HG02981 (cell line): Measurements from ENCODE around the gene CNTNAP5.

Experiments
- ATAC-seq: cut with Tn5 transposase; IDR thresholded peaks from one replicate; pipeline ENCODE4 v1.9.1; 2021; ENCODE audit warnings: mild to moderate bottlenecking, moderate library complexity; ENCODE audit not compliant: unreplicated experiment

CNTNAP5 gene

GRCh38 chr2:124053796-124054195 lies 28.7 kb downstream of the CNTNAP5 start:
- ATAC-seq, result no peak

GRCh38 chr2:124063596-124063995 lies 38.5 kb downstream of the CNTNAP5 start:
- ATAC-seq, result no peak

- ATAC-seq, result no peak
Measured at GRCh38 chr2:124065636-124066035, 40.5 kb downstream of the CNTNAP5 start.

GRCh38 chr2:124066776-124067175 lies 41.7 kb downstream of the CNTNAP5 start:
- ATAC-seq, result no peak

GRCh38 chr2:124079045-124079444 lies 54.0 kb downstream of the CNTNAP5 start:
- ATAC-seq, result no peak

GRCh38 chr2:124080281-124081153 lies 55.4 kb downstream of the CNTNAP5 start:
- ATAC-seq, result no peak

- no peak for ATAC-seq
Measured at GRCh38 chr2:124081154-124081716, 56.1 kb downstream of the CNTNAP5 start.

GRCh38 chr2:124088616-124089015 lies 63.5 kb downstream of the CNTNAP5 start:
- ATAC-seq, result no peak

GRCh38 chr2:124091721-124092120 lies 66.6 kb downstream of the CNTNAP5 start:
- no peak for ATAC-seq

GRCh38 chr2:124092651-124093050 lies 67.6 kb downstream of the CNTNAP5 start:
- no peak for ATAC-seq

GRCh38 chr2:124104914-124105313 lies 79.8 kb downstream of the CNTNAP5 start:
- ATAC-seq, result no peak

- no peak for ATAC-seq
Measured at GRCh38 chr2:124112206-124112605, 87.1 kb downstream of the CNTNAP5 start.

GRCh38 chr2:124112966-124113365 lies 87.9 kb downstream of the CNTNAP5 start:
- no peak for ATAC-seq

GRCh38 chr2:124120246-124120645 lies 95.2 kb downstream of the CNTNAP5 start:
- no peak for ATAC-seq

- no peak for ATAC-seq
Measured at GRCh38 chr2:124121106-124121505, 96.0 kb downstream of the CNTNAP5 start.

GRCh38 chr2:124121760-124122275 lies 96.7 kb downstream of the CNTNAP5 start:
- no peak for ATAC-seq

GRCh38 chr2:124122340-124122739 lies 97.3 kb downstream of the CNTNAP5 start:
- ATAC-seq, result no peak

GRCh38 chr2:124131276-124131675 lies 106.2 kb downstream of the CNTNAP5 start:
- no peak for ATAC-seq

- ATAC-seq, result no peak
Measured at GRCh38 chr2:124136110-124136509, 111.0 kb downstream of the CNTNAP5 start.

- ATAC-seq, result no peak
Measured at GRCh38 chr2:124138076-124138475, 113.0 kb downstream of the CNTNAP5 start.

- ATAC-seq, result no peak
Measured at GRCh38 chr2:124145982-124146381, 120.9 kb downstream of the CNTNAP5 start.

GRCh38 chr2:124147552-124147951 lies 122.5 kb downstream of the CNTNAP5 start:
- ATAC-seq, result no peak
